ENCODE measurements around the gene PTPRG. TPM values are rescaled to one million over a fixed set of nuclear protein-coding genes. Genes with fewer than 3 reads are reported as not detected.

PTPRG gene
- total RNA-seq, 4 donors from 2014 or later, result 11.0 to 18.5 (median 14.9) TPM

DNA sequence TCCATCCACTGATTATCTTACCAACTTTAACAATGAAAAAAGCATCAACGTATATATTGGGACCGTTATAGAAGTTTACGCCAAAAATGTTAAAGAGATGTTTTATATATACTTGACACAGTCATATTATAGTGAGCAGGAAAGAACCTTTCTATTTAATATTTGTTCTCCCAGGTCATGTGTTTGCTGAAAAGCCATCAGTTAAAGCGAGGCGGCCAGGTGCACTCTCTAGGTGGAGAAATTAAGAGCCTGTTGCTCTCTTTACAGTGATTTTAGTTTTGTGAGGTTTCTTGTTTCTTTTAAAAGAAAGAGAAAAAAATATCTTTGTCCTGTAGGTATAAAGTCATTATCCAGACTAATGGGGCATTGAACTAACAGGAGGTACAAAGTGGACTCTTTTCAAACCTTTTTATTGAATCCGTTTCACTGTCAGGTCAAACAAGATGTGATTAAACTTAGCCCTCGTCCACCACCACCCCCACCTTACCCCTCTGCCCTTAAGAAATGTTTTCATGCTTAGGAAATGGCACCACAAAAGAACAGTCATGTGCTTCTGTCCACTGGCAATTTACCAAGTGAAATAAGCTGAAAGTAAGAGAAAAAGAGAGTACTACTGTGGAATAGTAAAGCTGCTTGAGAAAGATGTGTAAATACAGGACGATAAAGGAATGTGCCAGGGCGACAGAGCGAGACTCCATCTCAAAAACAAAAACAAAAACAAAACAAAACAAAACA, 279.9 kb downstream of the PTPRG start:
- no peak for TF ChIP-seq POLR2AphosphoS5 (IDR thresholded peaks at IDR 0.05)
- TF ChIP-seq EP300 (IDR thresholded peaks at IDR 0.05), result no peak
- no peak for TF ChIP-seq POLR2A (IDR thresholded peaks at IDR 0.05)
- TF ChIP-seq, protein P1, sequence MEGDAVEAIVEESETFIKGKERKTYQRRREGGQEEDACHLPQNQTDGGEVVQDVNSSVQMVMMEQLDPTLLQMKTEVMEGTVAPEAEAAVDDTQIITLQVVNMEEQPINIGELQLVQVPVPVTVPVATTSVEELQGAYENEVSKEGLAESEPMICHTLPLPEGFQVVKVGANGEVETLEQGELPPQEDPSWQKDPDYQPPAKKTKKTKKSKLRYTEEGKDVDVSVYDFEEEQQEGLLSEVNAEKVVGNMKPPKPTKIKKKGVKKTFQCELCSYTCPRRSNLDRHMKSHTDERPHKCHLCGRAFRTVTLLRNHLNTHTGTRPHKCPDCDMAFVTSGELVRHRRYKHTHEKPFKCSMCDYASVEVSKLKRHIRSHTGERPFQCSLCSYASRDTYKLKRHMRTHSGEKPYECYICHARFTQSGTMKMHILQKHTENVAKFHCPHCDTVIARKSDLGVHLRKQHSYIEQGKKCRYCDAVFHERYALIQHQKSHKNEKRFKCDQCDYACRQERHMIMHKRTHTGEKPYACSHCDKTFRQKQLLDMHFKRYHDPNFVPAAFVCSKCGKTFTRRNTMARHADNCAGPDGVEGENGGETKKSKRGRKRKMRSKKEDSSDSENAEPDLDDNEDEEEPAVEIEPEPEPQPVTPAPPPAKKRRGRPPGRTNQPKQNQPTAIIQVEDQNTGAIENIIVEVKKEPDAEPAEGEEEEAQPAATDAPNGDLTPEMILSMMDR (IDR thresholded peaks at IDR 0.05), result no peak
- H3K36me3 ChIP-seq, result no peaks in the 10 kb centered on the region
- H3K4me1 ChIP-seq, result no peaks in the 10 kb centered on the region
- no peak overlapping the region for H3K4me3 ChIP-seq
- H3K27me3 ChIP-seq, result no peaks in the 10 kb centered on the region
- no peaks in the 10 kb centered on the region for H3K9me3 ChIP-seq
- WGBS, result 86% methylated on average over 10 of the region's 10 CpGs
- no peak for DNase-seq (ENCODE audit: low spot score in 2 of 2)
- no peak overlapping the region for H3K27ac ChIP-seq

DNA sequence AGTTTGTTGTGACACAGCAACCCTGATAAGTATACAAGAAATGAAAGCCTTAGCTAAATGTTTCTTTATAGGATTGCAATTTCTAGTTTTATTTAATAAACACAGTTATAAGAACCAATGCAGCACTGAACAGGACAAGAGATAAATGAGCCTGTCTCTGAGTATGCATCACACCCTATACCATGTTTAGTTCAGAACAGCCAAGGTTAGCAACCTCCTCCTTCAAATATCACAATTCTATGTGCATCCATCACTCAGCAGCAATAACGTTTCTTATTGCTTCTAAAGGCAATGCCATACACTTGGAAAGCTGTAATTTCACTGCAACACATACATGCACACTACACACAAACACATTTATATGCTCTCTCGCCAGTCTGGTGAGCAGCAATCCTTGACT, 280.6 kb downstream of the PTPRG start:
- no peak overlapping the region for H3K27ac ChIP-seq
- H3K4me3 ChIP-seq, result no peak overlapping the region
- WGBS, result 77% methylated on average over 2 of the region's 2 CpGs
- no peaks in the 10 kb centered on the region for H3K9me3 ChIP-seq
- no peaks in the 10 kb centered on the region for H3K27me3 ChIP-seq
- peaks cover 4% of the 10 kb centered on the region for H3K4me1 ChIP-seq
- TF ChIP-seq POLR2A (IDR thresholded peaks at IDR 0.05) (no peak), EP300 (IDR thresholded peaks at IDR 0.05) (no peak), POLR2AphosphoS5 (IDR thresholded peaks at IDR 0.05) (no peak)
- TF ChIP-seq, protein P1 (IDR thresholded peaks at IDR 0.05), result no peak
- H3K36me3 ChIP-seq, result no peaks in the 10 kb centered on the region
- DNase-seq (ENCODE audit: low spot score in 2 of 2), result no peak

DNA sequence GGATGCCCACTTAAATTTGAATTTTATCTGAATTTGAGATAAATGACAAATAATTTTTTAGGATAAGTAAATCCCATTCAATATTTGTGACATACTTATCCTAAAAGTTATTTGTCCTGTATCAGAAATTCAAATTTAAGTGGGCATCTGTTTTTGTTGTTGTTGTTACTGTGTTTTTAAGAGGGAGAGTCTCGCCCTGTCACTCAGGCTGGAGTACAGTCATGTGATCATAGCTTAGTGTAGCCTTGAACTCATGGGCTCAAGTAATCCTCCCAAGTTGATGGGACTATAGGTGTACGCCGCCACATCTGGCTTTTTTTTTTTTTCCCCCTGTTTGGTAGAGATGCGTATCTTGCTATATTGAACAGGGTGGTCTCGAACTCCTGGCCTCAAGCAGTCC, 283.0 kb downstream of the PTPRG start:
- Histone ChIP-seq H3K27me3 (no peaks in the 10 kb centered on the region), H3K9me3 (no peaks in the 10 kb centered on the region), H3K4me1 (peaks cover 24% of the 10 kb centered on the region), H3K4me3 (no peak overlapping the region), H3K36me3 (no peaks in the 10 kb centered on the region), H3K27ac (no peak overlapping the region)
- DNase-seq (ENCODE audit: low spot score in 2 of 2), result no peak
- TF ChIP-seq EP300 (IDR thresholded peaks at IDR 0.05), result no peak
- TF ChIP-seq, protein P1 (IDR thresholded peaks at IDR 0.05), result no peak
- TF ChIP-seq POLR2AphosphoS5 (IDR thresholded peaks at IDR 0.05), result no peak
- no peak for TF ChIP-seq POLR2A (IDR thresholded peaks at IDR 0.05)
- WGBS, result 96% methylated on average over 5 of the region's 5 CpGs

DNA sequence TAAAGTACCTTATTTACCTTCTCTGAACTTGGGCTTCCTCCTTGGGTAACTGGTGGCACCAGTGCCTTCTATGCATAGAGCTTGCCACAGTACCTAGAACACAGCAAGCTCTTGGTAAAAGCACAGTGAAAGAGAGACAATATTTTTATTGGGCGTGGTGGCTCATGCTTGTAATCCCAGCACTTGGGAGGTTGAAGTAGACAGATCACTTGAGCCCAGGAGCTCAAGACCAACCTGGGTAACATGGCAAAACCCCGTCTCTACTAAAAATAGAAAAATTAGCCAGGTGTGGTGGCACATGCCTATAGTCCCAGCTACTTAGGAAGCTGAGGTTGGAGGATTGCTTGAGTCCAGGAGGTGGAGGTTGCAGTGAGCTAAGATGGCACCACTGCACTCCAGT, 285.1 kb downstream of the PTPRG start:
- TF ChIP-seq, protein P1 (IDR thresholded peaks at IDR 0.05), result no peak
- no peak for TF ChIP-seq POLR2A (IDR thresholded peaks at IDR 0.05)
- TF ChIP-seq POLR2AphosphoS5 (IDR thresholded peaks at IDR 0.05), result no peak
- TF ChIP-seq EP300 (IDR thresholded peaks at IDR 0.05), result no peak
- no peak for DNase-seq (ENCODE audit: low spot score in 2 of 2)
- peaks cover 24% of the 10 kb centered on the region for H3K4me1 ChIP-seq
- no peaks in the 10 kb centered on the region for H3K27me3 ChIP-seq
- no peaks in the 10 kb centered on the region for H3K9me3 ChIP-seq
- WGBS, result 100% methylated on average over 2 of the region's 2 CpGs
- no peak overlapping the region for H3K27ac ChIP-seq
- no peak overlapping the region for H3K4me3 ChIP-seq
- no peaks in the 10 kb centered on the region for H3K36me3 ChIP-seq

DNA sequence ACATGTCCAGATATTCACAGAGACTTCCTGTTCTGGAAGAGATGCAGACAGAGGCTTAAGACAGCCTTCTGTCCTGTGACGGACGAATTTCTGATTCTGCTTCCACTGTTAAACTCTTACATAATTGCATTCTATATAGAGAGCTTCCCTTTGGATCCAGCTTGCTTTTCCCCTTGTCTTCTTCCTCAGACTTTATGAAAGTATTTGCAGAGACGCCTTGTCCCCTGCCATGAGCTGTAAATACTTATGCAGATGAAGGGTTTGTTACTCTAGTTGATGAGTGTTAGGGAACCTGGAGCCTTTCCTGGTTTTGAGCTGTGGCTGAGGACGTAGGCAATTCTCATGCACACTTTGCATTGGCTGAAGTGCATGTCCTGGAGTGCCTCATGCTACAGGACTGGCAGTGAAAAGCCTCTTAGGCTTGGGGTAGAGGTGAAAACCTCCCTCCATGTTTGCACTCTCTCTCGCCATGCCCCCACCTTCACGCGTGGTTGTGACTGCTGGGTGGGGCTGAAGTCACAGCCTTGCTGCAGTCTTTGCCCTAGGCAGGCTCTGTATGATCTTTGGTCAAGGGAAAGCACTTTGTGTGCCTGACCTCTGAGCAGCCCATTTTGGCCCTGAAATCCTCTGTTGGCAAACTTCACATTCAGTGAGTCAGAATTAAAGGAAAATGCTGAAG, 286.6 kb downstream of the PTPRG start:
- Histone ChIP-seq H3K4me3 (no peak overlapping the region), H3K9me3 (no peaks in the 10 kb centered on the region), H3K4me1 (peaks cover 24% of the 10 kb centered on the region), H3K27ac (peak overlapping the region; percentile 88), H3K36me3 (no peaks in the 10 kb centered on the region), H3K27me3 (no peaks in the 10 kb centered on the region)
- TF ChIP-seq POLR2A (IDR thresholded peaks at IDR 0.05) (no peak), POLR2AphosphoS5 (IDR thresholded peaks at IDR 0.05) (peak in 1 of 3 donors; percentile 75)
- DNase-seq (ENCODE audit: low spot score in 2 of 2), result peak in 1 of 2 donors; percentile 71
- 31% methylated on average over 7 of the region's 7 CpGs for WGBS

All from suprapubic skin (tissue), 4 donors.